AG10803 (cell line): ENCODE data around the gene PAX6.
A peak's percentile ranks its signal among the peaks of the same experiment; 100 is the strongest.

ENCODE experiments used
- DNase-seq: peaks from one replicate; pipeline ENCODE4 v3.0.0; 2010; ENCODE audit warnings: low read depth
- H3K4me3 ChIP-seq: 2 replicates; pipeline ENCODE4 v1.5.1; 2011; ENCODE audit warnings: mild to moderate bottlenecking, low read length, control low read depth
- CTCF ChIP-seq: conservative IDR thresholded peaks from 2 replicates; pipeline ENCODE4 v1.5.1; 2011; ENCODE audit warnings: mild to moderate bottlenecking, low read length, control low read depth, inconsistent platforms

The PAX6 gene

GRCh38 chr11:31810779-31811647 lies at the start of gene PAX6:
TSS of gene PAX6 (minus strand) at chr11:31811322. CDS start at chr11:31806411, 4,911 bp downstream.
- H3K4me3 ChIP-seq = peak within 1 kb of the TSS; percentile 62
- DNase-seq = peak; percentile 83
- no peak for TF ChIP-seq CTCF

- TF ChIP-seq CTCF = no peak
- DNase-seq = no peak
- H3K4me3 ChIP-seq = no peak overlapping the region
Observed at GRCh38 chr11:31860391-31860790, 49.3 kb upstream of the PAX6 start.

GRCh38 chr11:31856248-31856647 lies 45.1 kb upstream of the PAX6 start:
- no peak overlapping the region for H3K4me3 ChIP-seq
- no peak for DNase-seq
- TF ChIP-seq CTCF = no peak

GRCh38 chr11:31855466-31855865 lies 44.3 kb upstream of the PAX6 start:
- DNase-seq = no peak
- TF ChIP-seq CTCF = no peak
- H3K4me3 ChIP-seq = no peak overlapping the region

GRCh38 chr11:31850365-31850764 lies 39.2 kb upstream of the PAX6 start:
- no peak for TF ChIP-seq CTCF
- DNase-seq = no peak
- H3K4me3 ChIP-seq = no peak overlapping the region

GRCh38 chr11:31847761-31848160 lies 36.6 kb upstream of the PAX6 start:
- DNase-seq = peak; percentile 12
- no peak for TF ChIP-seq CTCF
- H3K4me3 ChIP-seq = no peak overlapping the region

- no peak for DNase-seq
- TF ChIP-seq CTCF = no peak
- H3K4me3 ChIP-seq = no peak overlapping the region
Observed at GRCh38 chr11:31845331-31845730, 34.2 kb upstream of the PAX6 start.
